ENCODE data around the gene GJB3.

The GJB3 gene

DNA sequence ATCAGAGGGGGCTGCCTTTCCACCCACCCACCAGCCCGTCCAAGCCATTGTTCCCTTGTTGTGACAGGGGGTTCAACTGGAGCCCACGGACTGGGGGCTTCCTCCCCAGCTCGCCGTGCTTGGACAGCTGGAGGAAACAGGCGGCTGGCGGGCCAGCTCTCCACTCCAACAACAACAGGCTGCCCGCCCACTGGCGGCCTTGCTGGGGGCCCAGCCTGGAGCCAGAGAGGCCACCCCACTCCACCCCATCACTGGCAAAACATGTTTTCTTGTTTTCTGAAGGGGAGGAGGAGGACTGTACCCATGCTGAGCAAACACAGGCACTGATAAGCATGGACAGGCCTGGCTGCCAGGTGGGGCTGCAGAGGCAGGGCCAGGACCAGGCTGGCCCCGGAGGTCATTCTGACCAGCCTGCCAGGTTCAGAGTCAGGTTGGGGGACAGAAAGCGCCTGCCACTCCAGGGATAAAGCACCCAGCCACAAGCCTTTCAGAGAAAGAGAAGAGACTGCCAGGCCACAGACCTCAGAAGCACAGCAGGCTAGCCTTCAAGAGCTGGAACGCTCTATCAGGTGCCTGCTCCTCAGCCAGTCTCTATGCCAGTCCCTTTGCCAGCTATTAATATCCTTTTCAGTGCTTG is 44.6 kb downstream of the GJB3 start:
- DNase-seq (ENCODE audit: low read depth in 2 of 2): no peak

DNA sequence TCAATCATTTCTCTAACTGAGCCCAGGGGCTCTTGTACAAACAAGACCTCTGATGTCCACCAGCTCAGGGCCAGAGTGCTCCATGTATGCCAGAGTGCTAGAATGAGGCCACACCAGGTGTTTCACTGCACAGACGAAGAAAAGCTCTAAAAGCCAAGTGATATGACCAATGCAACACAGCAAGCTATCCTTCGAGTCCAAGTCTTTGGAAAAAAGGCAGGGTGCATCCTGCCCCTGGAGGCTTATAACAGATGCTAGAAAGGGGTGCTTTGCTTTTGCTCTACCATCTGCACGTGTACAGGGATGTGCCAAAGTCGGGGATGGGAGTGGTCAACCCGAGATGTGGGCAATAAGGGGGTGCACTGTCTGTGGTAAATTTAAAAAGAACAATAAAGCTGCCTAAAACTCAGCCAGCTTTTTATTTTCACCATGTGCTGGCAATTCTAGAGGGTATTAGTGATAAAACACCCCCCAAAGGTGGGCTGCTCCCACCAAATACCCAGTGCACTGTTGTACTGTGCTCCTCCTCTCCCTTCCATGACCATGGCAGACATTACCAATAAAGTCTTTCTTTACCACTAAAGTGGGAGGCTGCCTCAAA is 46.4 kb downstream of the GJB3 start:
- DNase-seq (ENCODE audit: low read depth in 2 of 2): no peak

DNA sequence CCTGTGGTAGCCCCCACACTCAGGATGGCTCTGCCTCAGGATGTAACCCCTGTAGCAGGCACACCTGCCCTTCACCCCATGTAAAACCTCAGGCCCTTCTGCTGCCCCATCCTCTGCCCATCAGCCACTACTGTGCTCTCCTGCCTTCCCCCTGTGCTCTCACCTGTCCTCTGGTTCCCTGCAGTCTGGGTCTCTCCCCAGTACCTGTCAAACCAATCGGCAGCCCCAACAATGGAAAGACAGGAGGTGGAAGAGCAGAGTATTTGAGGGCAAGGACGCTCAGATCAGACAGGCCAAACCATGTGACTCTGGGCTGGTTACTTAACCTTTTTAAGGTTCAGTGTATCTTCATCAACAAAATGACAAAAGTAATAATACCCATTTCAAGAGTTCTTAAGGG is 47.6 kb downstream of the GJB3 start:
- DNase-seq (ENCODE audit: low read depth in 2 of 2): no peak

DNA sequence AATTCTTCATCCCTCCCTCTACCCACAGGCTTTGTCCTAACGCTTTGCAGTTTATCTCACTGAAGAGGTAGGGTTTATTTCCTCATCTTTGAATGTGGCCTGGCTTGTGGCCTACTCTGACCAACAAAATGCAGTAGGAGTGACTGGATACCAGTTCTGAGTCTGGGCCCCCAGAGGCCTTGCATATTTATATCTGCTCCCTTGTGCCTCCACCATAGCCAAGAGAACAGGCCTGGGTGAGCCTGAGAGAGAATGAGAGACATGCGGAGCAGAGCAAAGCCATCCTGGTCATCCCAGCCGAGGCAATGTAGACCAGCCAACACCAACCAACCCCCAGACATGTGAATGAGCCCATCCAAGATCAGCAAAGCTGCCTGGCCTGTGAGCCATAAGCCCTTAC is 48.2 kb downstream of the GJB3 start:
- DNase-seq (ENCODE audit: low read depth in 2 of 2): no peak

DNA sequence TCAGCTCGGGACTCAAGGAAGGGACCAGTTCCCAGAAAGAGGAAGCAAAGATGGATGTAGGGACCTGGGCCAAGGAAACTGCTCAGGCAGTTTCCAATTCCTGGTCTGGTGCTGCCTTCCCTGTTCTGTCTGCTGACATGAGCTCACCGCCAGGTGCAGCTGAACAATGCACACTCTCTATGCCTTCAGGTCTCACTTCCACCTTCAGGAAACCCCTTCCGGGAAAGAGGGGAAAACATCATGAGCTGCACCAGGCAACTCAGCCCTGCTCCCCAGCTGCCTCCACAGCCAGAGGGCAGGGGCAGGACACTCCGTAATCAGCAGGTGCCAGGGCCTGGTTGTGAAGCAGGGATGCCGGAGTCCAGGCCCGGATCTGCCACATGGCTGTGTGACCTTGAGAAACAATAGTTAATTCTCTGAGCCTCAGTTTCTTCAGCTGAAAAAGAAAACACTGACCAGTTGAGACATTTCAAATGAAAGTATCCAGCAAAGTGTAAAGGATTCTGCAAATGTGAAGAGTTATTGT is 50.8 kb downstream of the GJB3 start:
- no peak for DNase-seq (ENCODE audit: low read depth in 2 of 2)

DNA sequence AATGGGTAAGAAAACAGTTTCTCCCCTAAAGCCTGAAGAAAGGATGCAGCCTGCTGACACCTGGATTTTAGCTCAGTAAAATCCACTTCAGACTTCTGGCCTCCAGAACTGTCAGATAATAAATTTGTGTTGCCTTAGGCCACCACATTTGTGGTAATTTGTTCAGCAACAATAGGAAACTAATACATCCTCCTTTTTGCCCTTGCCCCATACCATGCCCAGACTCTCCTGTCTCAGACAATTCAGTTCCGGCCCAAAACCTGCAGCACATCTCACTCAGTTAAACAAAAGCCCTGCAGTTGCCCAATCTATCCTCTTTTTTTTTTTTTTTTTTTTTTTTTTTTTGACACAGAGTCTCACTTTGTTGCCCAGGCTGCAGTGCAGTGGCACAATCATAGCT is 52.7 kb downstream of the GJB3 start:
- no peak for DNase-seq (ENCODE audit: low read depth in 2 of 2)
